Skin of body (tissue), 2 donors: ENCODE data around the gene SCN1B. TPM values are rescaled to one million over a fixed set of nuclear protein-coding genes. Genes with fewer than 3 reads are reported as not detected.

ENCODE experiments used
- DNase-seq: peaks from one replicate; lab custom pipeline; 2025; lab: John Stamatoyannopoulos, UW
- total RNA-seq: library from RNA; depleted of rRNA; stranded (reverse); fragments of >200 nt; gene quantifications from one replicate; pipeline ENCODE4 v1.2.3, GENCODE V29; 2014

The SCN1B gene
- total RNA-seq, 1 donor from 2014 or later: 1.4 TPM

GRCh38 chr19:35074426-35075201 is 44.3 kb downstream of the SCN1B start:
- no peak for DNase-seq

GRCh38 chr19:35075202-35076025 is 45.1 kb downstream of the SCN1B start:
- no peak for DNase-seq

DNA sequence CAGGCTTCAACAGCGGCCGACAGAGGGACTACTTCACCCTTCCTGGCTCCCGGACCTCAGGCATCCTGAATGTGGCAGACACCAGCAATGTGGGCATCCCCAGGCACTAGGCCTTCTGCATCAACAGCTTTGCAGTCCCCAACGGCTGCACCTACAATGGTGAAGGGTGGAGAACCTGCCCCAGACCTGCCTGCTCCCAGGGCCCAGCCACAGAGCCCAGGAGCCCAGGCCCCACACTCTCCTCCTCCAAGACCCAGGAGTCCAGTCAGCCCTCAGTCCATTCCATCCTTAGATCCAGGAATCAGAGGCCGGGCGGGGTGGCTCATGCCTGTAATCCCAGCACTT is 45.7 kb downstream of the SCN1B start:
- DNase-seq: no peak

GRCh38 chr19:35076657-35077056 is 46.4 kb downstream of the SCN1B start:
- no peak for DNase-seq

DNA sequence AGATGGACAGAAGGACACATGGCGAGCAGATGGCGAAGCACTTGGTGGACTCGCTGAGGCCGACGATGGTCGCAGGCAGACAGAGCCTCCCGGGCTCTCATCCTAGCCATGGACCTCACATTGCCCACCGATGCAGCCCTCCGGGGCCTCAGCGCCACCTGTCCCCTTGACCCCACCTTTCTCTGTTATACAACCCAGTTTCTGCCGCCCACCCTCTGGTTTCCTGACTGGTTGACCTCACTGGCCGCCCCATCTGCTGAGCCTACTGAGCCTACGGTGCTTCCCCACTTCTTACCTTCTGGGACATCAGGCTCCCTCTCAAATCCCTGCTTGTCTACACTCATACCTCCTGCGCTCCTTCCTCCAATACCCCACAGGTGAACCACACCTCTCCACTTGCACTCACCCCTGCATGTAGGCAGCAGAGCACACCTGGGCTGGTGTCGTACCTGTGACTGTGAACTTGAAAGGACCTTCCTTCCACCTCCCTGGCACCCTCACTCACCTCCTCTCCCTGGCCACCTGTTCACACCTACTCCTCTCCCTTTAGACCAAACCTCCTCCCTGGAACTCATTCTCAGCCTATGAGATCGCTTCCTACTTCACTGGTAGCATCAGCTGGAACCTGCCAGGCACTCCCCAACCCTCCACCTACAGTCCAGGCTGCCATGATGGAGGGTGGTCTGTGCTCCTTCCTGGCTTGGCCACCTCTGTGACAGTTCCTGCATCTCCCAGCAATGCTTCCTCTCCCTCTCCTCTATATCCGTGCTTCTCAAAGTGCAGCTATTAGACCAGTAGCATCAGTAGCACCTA is 47.3 kb downstream of the SCN1B start:
- no peak for DNase-seq

DNA sequence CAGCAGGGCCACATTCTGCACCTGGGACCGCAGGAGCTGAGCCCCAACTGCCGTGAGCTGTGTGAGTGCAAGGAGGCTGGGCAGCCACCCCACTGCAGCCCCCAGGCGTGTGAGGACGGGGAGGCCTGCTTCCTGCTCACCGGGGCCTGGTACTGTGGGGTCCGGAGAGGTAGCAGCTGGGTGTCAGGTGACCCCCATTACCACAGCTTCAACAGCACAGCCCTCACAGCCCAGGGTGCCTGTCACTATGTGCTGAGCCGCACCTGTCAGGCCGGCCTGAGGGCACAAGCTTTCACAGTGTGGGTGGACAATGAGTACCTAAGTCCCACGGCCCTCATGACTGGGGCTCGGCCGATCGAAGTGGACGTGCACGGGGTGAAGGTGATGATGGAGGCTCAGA is 49.6 kb downstream of the SCN1B start:
- no peak for DNase-seq

DNA sequence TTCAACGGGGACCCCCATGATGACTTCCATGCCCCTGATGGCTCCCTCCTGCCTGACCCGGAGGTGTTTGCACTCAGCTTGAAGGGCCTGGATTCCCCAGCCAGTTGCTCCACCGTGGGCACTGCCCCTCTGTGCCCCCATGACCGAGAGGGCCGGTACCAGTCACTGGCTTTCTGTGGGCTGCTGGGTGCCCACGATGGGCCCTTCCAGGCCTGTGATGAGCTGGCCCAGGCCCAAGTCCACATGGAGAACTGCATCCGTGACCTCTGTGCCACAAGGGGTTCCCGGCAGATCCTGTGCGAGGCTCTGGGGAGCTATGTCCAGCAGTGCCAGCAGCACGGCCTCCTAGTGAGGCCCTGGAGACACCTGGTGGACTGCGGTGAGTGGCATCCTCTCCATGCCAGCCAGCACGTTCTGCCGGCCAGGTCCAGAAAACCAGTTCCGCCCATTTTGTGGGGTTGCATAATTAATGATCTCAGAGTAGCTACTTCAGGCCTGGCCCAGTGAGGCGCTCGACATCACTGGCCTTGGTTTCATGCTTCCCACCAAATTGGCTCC is 50.4 kb downstream of the SCN1B start:
- DNase-seq: no peak

GRCh38 chr19:35081201-35081600 is 50.9 kb downstream of the SCN1B start:
- no peak for DNase-seq

- DNase-seq: no peak
These were observed 53.6 kb downstream of the SCN1B start for GRCh38 chr19:35083691-35084508.

DNA sequence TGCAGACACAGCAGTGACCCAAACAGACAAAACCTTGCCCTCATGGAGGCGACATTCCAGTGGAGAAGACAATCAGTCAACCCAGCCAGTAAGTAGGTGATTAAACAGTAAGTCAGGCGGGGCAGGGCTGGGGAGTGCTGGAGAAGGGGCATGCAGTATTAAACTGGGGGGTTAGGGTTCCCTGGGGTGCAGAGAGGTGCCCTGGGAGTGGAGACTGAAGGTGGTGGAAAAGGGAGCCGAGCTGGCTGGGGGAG is 54.2 kb downstream of the SCN1B start:
- DNase-seq: no peak

DNA sequence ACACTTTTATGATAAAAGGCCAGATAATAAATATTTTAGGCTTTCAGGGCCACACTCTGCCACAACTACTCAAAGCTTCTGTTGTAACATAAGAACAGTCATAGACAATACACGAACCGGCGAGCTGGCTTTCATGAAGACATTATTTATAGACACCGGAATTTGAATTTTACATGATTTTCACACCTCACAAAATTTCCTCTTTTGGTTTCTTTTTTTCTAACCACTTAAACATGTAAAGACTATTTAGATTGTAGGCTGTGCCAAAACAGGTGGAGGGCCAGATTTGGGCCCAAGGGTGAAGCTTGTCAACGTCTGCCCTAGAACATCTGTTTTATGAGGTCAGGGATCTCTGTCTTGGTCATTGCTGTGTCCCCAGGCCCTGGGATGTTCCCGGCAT is 55.7 kb downstream of the SCN1B start:
- no peak for DNase-seq

DNA sequence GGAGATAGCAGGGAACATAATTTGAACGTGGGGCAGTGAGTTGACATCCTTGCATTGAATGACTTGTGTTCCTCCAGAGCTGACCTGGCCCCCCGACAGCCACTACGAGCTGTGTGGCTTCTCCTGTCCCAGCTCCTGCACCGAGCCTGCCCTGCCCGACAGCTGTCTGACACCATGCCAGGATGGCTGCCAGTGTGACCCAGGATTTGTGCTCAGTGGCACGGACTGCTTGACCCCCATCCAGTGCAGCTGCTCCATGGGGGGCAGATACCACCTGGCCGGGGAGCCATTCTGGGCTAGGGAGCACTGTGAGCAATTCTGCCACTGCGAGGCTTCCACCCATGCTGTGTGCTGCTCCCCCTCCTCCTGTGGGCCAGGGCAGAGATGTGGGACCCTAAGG is 56.2 kb downstream of the SCN1B start:
- DNase-seq: no peak

DNA sequence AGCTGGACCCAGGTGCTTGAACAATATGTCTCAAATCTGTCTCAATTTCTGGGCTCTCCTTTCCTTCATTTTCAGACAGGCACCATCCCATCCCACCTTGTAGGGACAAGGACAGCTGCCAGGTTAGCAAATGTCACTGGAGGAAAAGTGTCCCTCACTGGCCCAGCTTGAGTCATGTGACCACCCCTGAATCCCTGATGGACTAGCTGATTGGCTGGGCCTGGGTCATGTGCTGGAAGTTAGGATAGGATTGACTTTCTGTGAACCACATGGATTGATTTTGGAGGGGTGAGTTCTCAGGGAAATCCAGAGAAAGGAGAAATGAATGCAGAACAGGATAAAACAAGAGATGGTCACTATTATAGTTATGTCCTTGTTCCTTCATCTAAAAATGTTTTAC is 57.1 kb downstream of the SCN1B start:
- DNase-seq: no peak

DNA sequence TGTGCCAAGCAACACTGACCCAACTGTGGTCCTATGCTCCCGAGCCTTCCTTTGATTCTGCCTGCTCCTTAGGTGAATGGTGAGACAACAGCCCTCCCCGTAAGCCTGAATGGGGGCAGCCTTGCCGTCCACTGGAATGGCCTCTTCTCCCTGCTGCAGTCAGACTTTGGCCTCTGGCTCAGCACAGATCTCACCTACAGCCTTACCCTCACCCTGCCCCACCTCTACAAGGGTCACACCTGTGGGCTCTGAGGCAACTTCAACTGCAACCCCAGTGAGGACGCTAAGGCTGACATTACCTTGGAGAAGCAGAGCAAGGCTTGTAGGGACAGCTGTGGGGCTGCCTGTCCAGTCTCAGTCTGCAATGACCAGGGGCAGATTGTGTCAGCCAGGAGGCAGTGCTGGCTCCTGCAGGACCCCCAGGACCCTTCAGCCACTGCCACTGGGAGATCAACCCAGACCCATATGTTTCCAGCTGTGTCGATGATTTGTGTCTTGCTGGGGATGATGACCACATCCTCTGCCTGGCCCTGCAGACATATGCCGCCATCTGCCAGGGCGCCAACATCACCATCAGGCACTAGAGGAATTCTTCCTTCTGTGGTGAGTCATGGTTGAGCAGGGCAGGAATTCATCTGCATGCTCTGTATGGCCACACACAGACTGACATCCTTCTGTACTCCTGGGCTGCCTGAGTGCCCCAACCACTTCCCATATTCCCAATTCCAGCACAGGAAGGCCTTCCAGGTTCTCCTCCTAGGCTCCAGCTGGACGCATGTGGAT is 58.1 kb downstream of the SCN1B start:
- no peak for DNase-seq

DNA sequence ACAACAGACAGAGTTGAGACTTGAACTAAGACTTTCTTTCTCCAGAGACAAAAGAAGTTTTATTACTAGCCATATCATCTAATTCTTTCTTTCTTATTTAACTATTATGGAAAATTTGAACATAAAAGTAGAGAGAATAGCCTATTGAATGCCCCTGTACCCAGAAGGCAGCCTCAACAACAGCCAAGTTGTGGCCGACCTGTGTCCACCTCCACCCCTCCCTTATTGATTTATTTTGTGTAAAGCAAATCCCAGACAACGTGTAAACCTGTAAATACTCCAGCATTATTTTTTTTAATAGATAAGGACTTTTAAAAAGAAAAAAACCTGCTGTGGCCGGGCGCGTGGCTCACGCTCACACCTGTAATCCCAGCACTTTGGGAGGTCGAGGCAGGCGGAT is 59.3 kb downstream of the SCN1B start:
- no peak for DNase-seq

Other genes with a start within 250 kb of the SCN1B start
- gene ZNF30, start 103.6 kb upstream of the SCN1B start, total RNA-seq: 3.2 TPM
- 5.3 TPM for gene ZNF792, start 66.2 kb upstream of the SCN1B start, total RNA-seq
- gene GRAMD1A, start 30.1 kb upstream of the SCN1B start, total RNA-seq: 32.7 TPM
- 0.69 TPM for gene HPN, start 11.3 kb downstream of the SCN1B start, total RNA-seq
- gene FXYD3, start 85.4 kb downstream of the SCN1B start, total RNA-seq: 75.0 TPM
- 5.7 TPM for gene LGI4, start 104.6 kb downstream of the SCN1B start, total RNA-seq
- gene FXYD1, start 108.4 kb downstream of the SCN1B start, total RNA-seq: 17.4 TPM
- gene FXYD7, start 112.8 kb downstream of the SCN1B start, total RNA-seq: 0.59 TPM
- 10.7 TPM for gene FXYD5, start 124.3 kb downstream of the SCN1B start, total RNA-seq
- not detected for gene FAM187B, start 198.3 kb downstream of the SCN1B start, total RNA-seq
- 10.5 TPM for gene LSR, start 218.5 kb downstream of the SCN1B start, total RNA-seq
- 37.0 TPM for gene USF2, start 238.5 kb downstream of the SCN1B start, total RNA-seq